HCT116 (cell line): ENCODE measurements around the gene GRM8. TPM values are rescaled to one million over a fixed set of nuclear protein-coding genes. Genes with fewer than 3 reads are reported as not detected.

ENCODE experiments used
- ATAC-seq: fragments of 200-7000 bp; cut with Tn5 transposase; 2 replicates; pipeline ENCODE4 v1.9.1; 2020; ENCODE audit warnings: mild to moderate bottlenecking, moderate library complexity
- BruUV-seq: library from RNA; stranded (reverse); fragments of 400-500 nt; replicated peaks from 2 replicates; lab custom pipeline; 2021; lab: Mats Ljungman, UMichigan
- CTCF ChIA-PET: fragments of 300-600 bp; sonication (Branson Sonifier 250); formaldehyde crosslinking; loops from one replicate; lab custom pipeline; 2021; ENCODE audit warnings: antibody characterized with exemption; lab: Charles Lee
- POLR2A ChIA-PET: fragments of 300-600, 350-600 bp; sonication (Branson Sonifier 250); formaldehyde crosslinking; loops from one replicate; lab custom pipeline; 2021; ENCODE audit warnings: antibody characterized with exemption; lab: Charles Lee
- RAD21 ChIA-PET, 2 experiments: fragments of 300-600 bp; sonication (Branson Sonifier 250); formaldehyde crosslinking; loops; one replicate each; lab custom pipeline; 2023; ENCODE audit warnings: low total read pairs in 2 of 2; ENCODE audit not compliant: uncharacterized antibody in 2 of 2, unreplicated experiment in 2 of 2, low non-redundant PET in 1 of 2; lab: Charles Lee
- DNase-seq: peaks from one replicate; pipeline ENCODE4 v3.0.0-alpha.2; 2010; ENCODE audit warnings: low read depth, low spot score
- H2AFZ ChIP-seq: fragments of 200-600 bp; shearing (Covaris generic), sonication (generic); 2 replicates; pipeline ENCODE4 v1.6.1; 2017; ENCODE audit warnings: low read depth, mixed run types, mixed read lengths, antibody characterized with exemption, low read length; ENCODE audit not compliant: poor library complexity, severe bottlenecking
- H3K27ac ChIP-seq: 2 replicates; pipeline ENCODE4 v1.5.1; 2012; ENCODE audit warnings: low read depth, low read length
- H3K27me3 ChIP-seq: fragments of 200-600 bp; sonication (generic); 2 replicates; pipeline ENCODE4 v1.6.1; 2016; ENCODE audit warnings: mixed run types, low read length, mixed read lengths; ENCODE audit not compliant: insufficient read depth
- H3K36me3 ChIP-seq, 2 experiments: fragments of 200-500 bp in 1 of 2; fragments of 200-600 bp in 1 of 2; sonication (Bioruptor generic) in 1 of 2; sonication (generic) in 1 of 2; 2 replicates each; pipeline versions ENCODE4 v1.5.1 to v1.6.1; 2014 to 2016; ENCODE audit warnings: low read length in 2 of 2, inconsistent platforms in 1 of 2, mixed read lengths in 1 of 2, mixed run types in 1 of 2; ENCODE audit not compliant: insufficient read depth in 2 of 2, control insufficient read depth in 1 of 2
- H3K4me1 ChIP-seq, 2 experiments: fragments of 200-600 bp in 1 of 2; sonication (generic) in 1 of 2; 2 replicates each; pipeline versions ENCODE4 v1.5.1 to v1.6.1; 2012 to 2017; ENCODE audit warnings: low read length in 2 of 2, inconsistent platforms in 1 of 2, mild to moderate bottlenecking in 1 of 2, mixed read lengths in 1 of 2, mixed run types in 1 of 2, moderate library complexity in 1 of 2; ENCODE audit not compliant: insufficient read depth in 2 of 2, control insufficient read depth in 1 of 2
- H3K4me2 ChIP-seq: fragments of 200-600 bp; sonication (generic); 2 replicates; pipeline ENCODE4 v1.6.1; 2017; ENCODE audit warnings: mixed run types, low read length, mixed read lengths
- H3K4me3 ChIP-seq, 2 experiments: fragments of 200-600 bp in 1 of 2; sonication (generic) in 1 of 2; replicated peaks in 1 of 2; 2 replicates each; pipeline ENCODE4 v1.5.1; 2011 to 2016; ENCODE audit warnings: low read length in 2 of 2, control low read depth in 1 of 2, low read depth in 1 of 2, mild to moderate bottlenecking in 1 of 2, mixed read lengths in 1 of 2, mixed run types in 1 of 2
- H3K79me2 ChIP-seq: fragments of 200-600 bp; sonication (generic); 2 replicates; pipeline ENCODE4 v1.6.1; 2017; ENCODE audit warnings: mild to moderate bottlenecking, mixed run types, low read length, moderate library complexity, mixed read lengths; ENCODE audit not compliant: insufficient read depth
- H3K9ac ChIP-seq: fragments of 200-600 bp; sonication (generic); 2 replicates; pipeline ENCODE4 v1.6.1; 2016; ENCODE audit warnings: low read length, mixed read lengths
- H3K9me2 ChIP-seq: fragments of 200-600 bp; sonication (generic), shearing (Covaris generic); 2 replicates; pipeline ENCODE4 v1.6.1; 2017; ENCODE audit warnings: mixed run types, mild to moderate bottlenecking, moderate library complexity; ENCODE audit not compliant: insufficient read depth
- H3K9me3 ChIP-seq, 2 experiments: fragments of 200-500 bp in 1 of 2; fragments of 200-600 bp in 1 of 2; sonication (Bioruptor generic) in 1 of 2; sonication (generic) in 1 of 2; 2 replicates each; pipeline ENCODE4 v1.6.1; 2014 to 2017; ENCODE audit warnings: low read length in 2 of 2, mixed read lengths in 2 of 2, inconsistent platforms in 1 of 2, low read depth in 1 of 2, mild to moderate bottlenecking in 1 of 2, mixed run types in 1 of 2, moderate library complexity in 1 of 2; ENCODE audit not compliant: control insufficient read depth in 1 of 2, insufficient read depth in 1 of 2
- H4K20me1 ChIP-seq: fragments of 200-600 bp; sonication (generic), shearing (Covaris generic); 2 replicates; pipeline ENCODE4 v1.6.1; 2017; ENCODE audit warnings: mixed run types, mild to moderate bottlenecking, moderate library complexity; ENCODE audit not compliant: insufficient read depth
- CBX3 ChIP-seq: IDR thresholded peaks from 2 replicates; pipeline ENCODE4 v1.6.1; 2012; ENCODE audit warnings: low read depth
- EZH2 ChIP-seq: fragments of 200-600 bp; sonication (generic); IDR thresholded peaks from 2 replicates; pipeline ENCODE4 v1.6.1; 2017; ENCODE audit warnings: antibody characterized with exemption, mixed run types
- EZH2phosphoT487 ChIP-seq: fragments of 200-600 bp; IDR thresholded peaks from 2 replicates; pipeline ENCODE4 v1.6.1; 2018; ENCODE audit warnings: antibody characterized with exemption, borderline replicate concordance
- FOSL1 ChIP-seq: IDR thresholded peaks from 2 replicates; pipeline ENCODE4 v1.6.1; 2012; ENCODE audit warnings: low read depth
- JUND ChIP-seq: IDR thresholded peaks from 2 replicates; pipeline ENCODE4 v1.6.1; 2012
- POLR2AphosphoS5 ChIP-seq: IDR thresholded peaks from 2 replicates; pipeline ENCODE4 v1.6.1; 2011; ENCODE audit warnings: mild to moderate bottlenecking, low read depth, low read length, moderate library complexity
- RAD21 ChIP-seq: IDR thresholded peaks from 2 replicates; pipeline ENCODE4 v1.6.1; 2012; ENCODE audit warnings: low read depth, mild to moderate bottlenecking
- SIN3A ChIP-seq: IDR thresholded peaks from 2 replicates; pipeline ENCODE4 v1.6.1; 2012; ENCODE audit warnings: low read depth
- SP1 ChIP-seq: IDR thresholded peaks from 2 replicates; pipeline ENCODE4 v1.6.1; 2012; ENCODE audit warnings: low read depth
- SRF ChIP-seq: IDR thresholded peaks from 2 replicates; pipeline ENCODE4 v1.6.1; 2012; ENCODE audit warnings: low read depth
- YY1 ChIP-seq: IDR thresholded peaks from 2 replicates; pipeline ENCODE4 v1.6.1; 2011; ENCODE audit warnings: low read length, low read depth, moderate library complexity, mild to moderate bottlenecking; ENCODE audit not compliant: insufficient replicate concordance; ENCODE audit errors: extremely low read depth
- intact Hi-C: fragments of 100-400 bp; cut with micrococcal nuclease; formaldehyde crosslinking; loops from 2 replicates; pipeline ENCODE4 v1.10.0; 2022
- total RNA-seq: library from RNA; stranded (reverse); gene quantifications from one replicate; pipeline ENCODE4 v1.2.1, GENCODE V29; 2021; ENCODE audit not compliant: unreplicated experiment
- TF ChIP-seq, protein P1 (sequence below): IDR thresholded peaks from 2 replicates; pipeline ENCODE4 v1.6.1; 2012
- TF ChIP-seq, protein P2 (sequence below): IDR thresholded peaks from 2 replicates; pipeline ENCODE4 v1.6.1; 2012; ENCODE audit warnings: low read depth
- TF ChIP-seq, protein P3 (sequence below), 3 experiments: fragments of 200-600 bp in 1 of 3; sonication (generic) in 1 of 3; IDR thresholded peaks in 2 of 3; conservative IDR thresholded peaks in 1 of 3; 2 replicates each; pipeline ENCODE4 v1.5.1; 2012 to 2017; ENCODE audit warnings: low read depth in 2 of 3, low read length in 2 of 3, antibody characterized with exemption in 1 of 3, borderline replicate concordance in 1 of 3, control low read depth in 1 of 3, mild to moderate bottlenecking in 1 of 3, mixed read lengths in 1 of 3, mixed run types in 1 of 3, moderate library complexity in 1 of 3; ENCODE audit not compliant: insufficient read depth in 1 of 3
- TF ChIP-seq, protein P4 (sequence below): IDR thresholded peaks from 2 replicates; pipeline ENCODE4 v1.6.1; 2012

Gene GRM8
- total RNA-seq, 1 experiment from 2014 or later = 0.05 TPM

DNA sequence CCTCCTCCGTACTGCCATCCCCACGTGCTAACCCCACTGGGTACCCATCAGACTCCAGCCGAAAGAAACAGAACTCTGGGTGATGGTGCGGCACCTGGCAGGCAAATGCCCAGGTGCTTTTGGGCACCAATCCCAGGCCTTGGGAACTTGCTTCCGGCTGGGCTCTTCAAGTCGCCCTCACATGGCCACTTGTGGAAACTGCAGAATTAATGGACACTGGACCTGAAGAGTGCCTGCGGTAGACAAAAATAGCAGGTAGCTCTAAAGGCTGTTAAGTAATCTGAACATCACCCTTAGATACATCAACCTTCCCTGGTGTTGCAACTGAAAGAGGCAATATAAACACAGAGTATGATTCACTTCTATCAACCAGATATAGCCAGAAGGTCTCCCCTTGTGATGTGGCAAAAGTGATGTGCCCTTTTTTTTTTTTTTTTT, 644.4 kb downstream of the GRM8 start:
- Histone ChIP-seq H2AFZ (no peak overlapping the region), H3K9ac (no peak overlapping the region), H3K4me2 (no peak overlapping the region), H3K36me3 (no peaks in the 10 kb centered on the region), H3K4me1 (no peaks in the 10 kb centered on the region), H3K27ac (no peak overlapping the region), H3K27me3 (no peaks in the 10 kb centered on the region), H3K9me3 (no peaks in the 10 kb centered on the region), H3K79me2 (no peaks in the 10 kb centered on the region), H3K4me3 (no peak overlapping the region), H3K9me2 (no peaks in the 10 kb centered on the region), H4K20me1 (no peaks in the 10 kb centered on the region)
- ATAC-seq = peak; percentile 98
- no TSS peak for BruUV-seq
- POLR2A ChIA-PET = no interaction called here
- CTCF ChIA-PET = interaction anchor here (0.6 kb wide), 1 partner anchor 36 kb away, joined by 3 read pairs; no protein-coding TSS in a partner anchor
- peak; percentile 46 for DNase-seq
- intact Hi-C loops = no loop called here
- RAD21 ChIA-PET = no interaction called here
- TF ChIP-seq, protein P1, sequence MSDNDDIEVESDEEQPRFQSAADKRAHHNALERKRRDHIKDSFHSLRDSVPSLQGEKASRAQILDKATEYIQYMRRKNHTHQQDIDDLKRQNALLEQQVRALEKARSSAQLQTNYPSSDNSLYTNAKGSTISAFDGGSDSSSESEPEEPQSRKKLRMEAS = no peak
- no peak for TF ChIP-seq JUND
- TF ChIP-seq EZH2 = no peak
- TF ChIP-seq, protein P2, sequence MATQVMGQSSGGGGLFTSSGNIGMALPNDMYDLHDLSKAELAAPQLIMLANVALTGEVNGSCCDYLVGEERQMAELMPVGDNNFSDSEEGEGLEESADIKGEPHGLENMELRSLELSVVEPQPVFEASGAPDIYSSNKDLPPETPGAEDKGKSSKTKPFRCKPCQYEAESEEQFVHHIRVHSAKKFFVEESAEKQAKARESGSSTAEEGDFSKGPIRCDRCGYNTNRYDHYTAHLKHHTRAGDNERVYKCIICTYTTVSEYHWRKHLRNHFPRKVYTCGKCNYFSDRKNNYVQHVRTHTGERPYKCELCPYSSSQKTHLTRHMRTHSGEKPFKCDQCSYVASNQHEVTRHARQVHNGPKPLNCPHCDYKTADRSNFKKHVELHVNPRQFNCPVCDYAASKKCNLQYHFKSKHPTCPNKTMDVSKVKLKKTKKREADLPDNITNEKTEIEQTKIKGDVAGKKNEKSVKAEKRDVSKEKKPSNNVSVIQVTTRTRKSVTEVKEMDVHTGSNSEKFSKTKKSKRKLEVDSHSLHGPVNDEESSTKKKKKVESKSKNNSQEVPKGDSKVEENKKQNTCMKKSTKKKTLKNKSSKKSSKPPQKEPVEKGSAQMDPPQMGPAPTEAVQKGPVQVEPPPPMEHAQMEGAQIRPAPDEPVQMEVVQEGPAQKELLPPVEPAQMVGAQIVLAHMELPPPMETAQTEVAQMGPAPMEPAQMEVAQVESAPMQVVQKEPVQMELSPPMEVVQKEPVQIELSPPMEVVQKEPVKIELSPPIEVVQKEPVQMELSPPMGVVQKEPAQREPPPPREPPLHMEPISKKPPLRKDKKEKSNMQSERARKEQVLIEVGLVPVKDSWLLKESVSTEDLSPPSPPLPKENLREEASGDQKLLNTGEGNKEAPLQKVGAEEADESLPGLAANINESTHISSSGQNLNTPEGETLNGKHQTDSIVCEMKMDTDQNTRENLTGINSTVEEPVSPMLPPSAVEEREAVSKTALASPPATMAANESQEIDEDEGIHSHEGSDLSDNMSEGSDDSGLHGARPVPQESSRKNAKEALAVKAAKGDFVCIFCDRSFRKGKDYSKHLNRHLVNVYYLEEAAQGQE = no peak
- TF ChIP-seq, protein P3, sequence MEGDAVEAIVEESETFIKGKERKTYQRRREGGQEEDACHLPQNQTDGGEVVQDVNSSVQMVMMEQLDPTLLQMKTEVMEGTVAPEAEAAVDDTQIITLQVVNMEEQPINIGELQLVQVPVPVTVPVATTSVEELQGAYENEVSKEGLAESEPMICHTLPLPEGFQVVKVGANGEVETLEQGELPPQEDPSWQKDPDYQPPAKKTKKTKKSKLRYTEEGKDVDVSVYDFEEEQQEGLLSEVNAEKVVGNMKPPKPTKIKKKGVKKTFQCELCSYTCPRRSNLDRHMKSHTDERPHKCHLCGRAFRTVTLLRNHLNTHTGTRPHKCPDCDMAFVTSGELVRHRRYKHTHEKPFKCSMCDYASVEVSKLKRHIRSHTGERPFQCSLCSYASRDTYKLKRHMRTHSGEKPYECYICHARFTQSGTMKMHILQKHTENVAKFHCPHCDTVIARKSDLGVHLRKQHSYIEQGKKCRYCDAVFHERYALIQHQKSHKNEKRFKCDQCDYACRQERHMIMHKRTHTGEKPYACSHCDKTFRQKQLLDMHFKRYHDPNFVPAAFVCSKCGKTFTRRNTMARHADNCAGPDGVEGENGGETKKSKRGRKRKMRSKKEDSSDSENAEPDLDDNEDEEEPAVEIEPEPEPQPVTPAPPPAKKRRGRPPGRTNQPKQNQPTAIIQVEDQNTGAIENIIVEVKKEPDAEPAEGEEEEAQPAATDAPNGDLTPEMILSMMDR (IDR thresholded peaks at IDR 0.05 in 2 of 3, conservative IDR thresholded peaks at IDR 0.05 in 1 of 3; ENCODE audit: borderline replicate concordance in 1 of 3, insufficient read depth in 1 of 3, low read depth in 2 of 3, low read length in 2 of 3) = peak in 2 of 3 experiments; percentile 70 to 71; a peak in 4 of 6 replicates
- TF ChIP-seq RAD21 = peak; percentile 61
- no peak for TF ChIP-seq POLR2AphosphoS5
- TF ChIP-seq YY1 = no peak
- no peak for TF ChIP-seq SRF
- no peak for TF ChIP-seq SP1
- no peak for TF ChIP-seq CBX3
- no peak for TF ChIP-seq EZH2phosphoT487
- TF ChIP-seq, protein P4, sequence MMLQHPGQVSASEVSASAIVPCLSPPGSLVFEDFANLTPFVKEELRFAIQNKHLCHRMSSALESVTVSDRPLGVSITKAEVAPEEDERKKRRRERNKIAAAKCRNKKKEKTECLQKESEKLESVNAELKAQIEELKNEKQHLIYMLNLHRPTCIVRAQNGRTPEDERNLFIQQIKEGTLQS = no peak
- no peak for TF ChIP-seq SIN3A
- no peak for TF ChIP-seq FOSL1
